IMR-90 (cell line): ENCODE results near the gene KCNT1. TPM values are rescaled to one million over a fixed set of nuclear protein-coding genes. Genes with fewer than 3 reads are reported as not detected.

Experiments used
- ATAC-seq: fragments of 200-7000 bp; cut with Tn5 transposase; 2 replicates; pipeline ENCODE4 v1.9.1; 2020; ENCODE audit warnings: low read depth, mild to moderate bottlenecking, moderate library complexity
- BruUV-seq: library from RNA; stranded (reverse); fragments of 400-500 nt; replicated peaks from 2 replicates; lab custom pipeline; 2021; lab: Mats Ljungman, UMichigan
- CTCF ChIA-PET: fragments of 300-600 bp; formaldehyde crosslinking; extraction: SDS; loops from one replicate; lab custom pipeline; 2021; ENCODE audit warnings: antibody characterized with exemption; lab: Yijun Ruan, JAX
- POLR2A ChIA-PET: fragments of 300-600 bp; sonication (Branson Sonifier 250); formaldehyde crosslinking; loops from one replicate; lab custom pipeline; 2022; ENCODE audit warnings: antibody characterized with exemption; ENCODE audit not compliant: unreplicated experiment; lab: Charles Lee
- DNase-seq: peaks from one replicate; pipeline ENCODE4 v3.0.0; 2013
- H2AFZ ChIP-seq: replicated peaks from 2 replicates; pipeline ENCODE3; 2013; ENCODE audit warnings: low read length, mild to moderate bottlenecking; ENCODE audit not compliant: poor library complexity
- H2AK5ac ChIP-seq: 2 replicates; pipeline ENCODE4 v1.6.1; 2013; ENCODE audit warnings: low read depth, low read length, inconsistent platforms
- H2AK9ac ChIP-seq: replicated peaks from 2 replicates; pipeline ENCODE3; 2013; ENCODE audit warnings: mild to moderate bottlenecking, low read depth, low read length, moderate library complexity; ENCODE audit not compliant: poor library complexity
- H2BK120ac ChIP-seq: 2 replicates; pipeline ENCODE4 v1.6.1; 2013; ENCODE audit warnings: low read depth, low read length, inconsistent platforms
- H2BK15ac ChIP-seq: 3 replicates; pipeline ENCODE4 v1.6.1; 2013; ENCODE audit warnings: low read depth, low read length, inconsistent platforms
- H2BK20ac ChIP-seq: 2 replicates; pipeline ENCODE4 v1.6.1; 2013; ENCODE audit warnings: low read depth, mild to moderate bottlenecking, inconsistent platforms, low read length, moderate library complexity
- H2BK5ac ChIP-seq: 2 replicates; pipeline ENCODE4 v1.6.1; 2013; ENCODE audit warnings: mild to moderate bottlenecking, low read depth, low read length, inconsistent platforms; ENCODE audit not compliant: poor library complexity, severe bottlenecking
- H3K14ac ChIP-seq: replicated peaks from 2 replicates; pipeline ENCODE4 v1.6.1; 2013; ENCODE audit warnings: low read depth, low read length, inconsistent platforms
- H3K18ac ChIP-seq: 2 replicates; pipeline ENCODE4 v1.6.1; 2013; ENCODE audit warnings: low read depth, low read length, control low read depth
- H3K23ac ChIP-seq: 2 replicates; pipeline ENCODE4 v1.6.1; 2013; ENCODE audit warnings: low read depth, low read length, inconsistent platforms
- H3K27ac ChIP-seq: 2 replicates; pipeline ENCODE4 v1.5.1; 2013; ENCODE audit warnings: mild to moderate bottlenecking, control low read depth, low read length; ENCODE audit not compliant: insufficient read depth
- H3K27me3 ChIP-seq: 2 replicates; pipeline ENCODE4 v1.6.1; 2013; ENCODE audit warnings: low read length; ENCODE audit not compliant: control insufficient read depth, insufficient read depth
- H3K36me3 ChIP-seq: 2 replicates; pipeline ENCODE4 v1.6.1; 2013; ENCODE audit warnings: low read length, mixed read lengths; ENCODE audit not compliant: control insufficient read depth, insufficient read depth
- H3K4ac ChIP-seq: 2 replicates; pipeline ENCODE4 v1.6.1; 2013; ENCODE audit warnings: low read depth, low read length, inconsistent platforms
- H3K4me1 ChIP-seq: 2 replicates; pipeline ENCODE4 v1.6.1; 2013; ENCODE audit warnings: low read length, mixed read lengths; ENCODE audit not compliant: control insufficient read depth, insufficient read depth
- H3K4me2 ChIP-seq: 2 replicates; pipeline ENCODE4 v1.6.1; 2013; ENCODE audit warnings: low read depth, mild to moderate bottlenecking, control low read depth, low read length, moderate library complexity
- H3K4me3 ChIP-seq: 2 replicates; pipeline ENCODE4 v1.5.1; 2013; ENCODE audit warnings: low read depth, mild to moderate bottlenecking, control low read depth, low read length, moderate library complexity; ENCODE audit not compliant: insufficient read depth
- H3K56ac ChIP-seq: 2 replicates; pipeline ENCODE4 v1.6.1; 2013; ENCODE audit warnings: low read length, inconsistent platforms; ENCODE audit not compliant: insufficient read depth; ENCODE audit errors: extremely low read depth
- H3K79me1 ChIP-seq, 2 experiments: 2 replicates each; pipeline ENCODE4 v1.6.1; 2013; ENCODE audit warnings: low read length in 2 of 2, inconsistent platforms in 1 of 2, low read depth in 1 of 2
- H3K9ac ChIP-seq: 2 replicates; pipeline ENCODE4 v1.6.1; 2013; ENCODE audit warnings: low read depth, low read length, control low read depth
- H3K9me1 ChIP-seq: 2 replicates; pipeline ENCODE4 v1.6.1; 2013; ENCODE audit warnings: low read length, inconsistent platforms; ENCODE audit not compliant: insufficient read depth
- H3K9me3 ChIP-seq: 2 replicates; pipeline ENCODE4 v1.6.1; 2013; ENCODE audit warnings: low read length; ENCODE audit not compliant: control insufficient read depth, insufficient read depth
- H4K20me1 ChIP-seq: 2 replicates; pipeline ENCODE4 v1.6.1; 2013; ENCODE audit warnings: low read length, inconsistent platforms; ENCODE audit not compliant: insufficient read depth
- H4K5ac ChIP-seq: 2 replicates; pipeline ENCODE4 v1.6.1; 2013; ENCODE audit warnings: mild to moderate bottlenecking, low read depth, low read length, control low read depth
- H4K8ac ChIP-seq, 2 experiments: 2 replicates each; pipeline ENCODE4 v1.6.1; 2013; ENCODE audit warnings: low read depth in 2 of 2, low read length in 2 of 2, control low read depth in 1 of 2, inconsistent platforms in 1 of 2
- H4K91ac ChIP-seq: 2 replicates; pipeline ENCODE4 v1.6.1; 2013; ENCODE audit warnings: low read depth, low read length, inconsistent platforms; ENCODE audit not compliant: insufficient read depth
- CHD1 ChIP-seq: IDR thresholded peaks from 2 replicates; pipeline ENCODE4 v1.6.1; 2012; ENCODE audit warnings: low read depth, low read length, improper control_type of control experiment
- NFE2L2 ChIP-seq: fragments of 150-350 bp; IDR thresholded peaks from 2 replicates; pipeline ENCODE4 v1.6.1; 2016; ENCODE audit warnings: low read depth, mild to moderate bottlenecking, low read length
- POLR2A ChIP-seq: IDR thresholded peaks from 2 replicates; pipeline ENCODE4 v1.6.1; 2012; ENCODE audit warnings: mild to moderate bottlenecking, low read depth, low read length
- RFX5 ChIP-seq: IDR thresholded peaks from 2 replicates; pipeline ENCODE4 v1.8.0; 2012; ENCODE audit warnings: low read depth, mild to moderate bottlenecking, low read length, moderate library complexity
- dilution Hi-C: fragments of 300-500 bp; cut with HindIII; formaldehyde crosslinking; loops from one replicate; pipeline ENCODE4 v1.14.3; 2018; ENCODE audit warnings: low sequenced_read_pairs; ENCODE audit not compliant: unreplicated experiment
- in situ Hi-C: fragments of 300-500 bp; cut with MboI; formaldehyde crosslinking; loops from 3 replicates; pipeline ENCODE4 v1.14.3; 2019; ENCODE audit warnings: low sequenced_read_pairs, inconsistent platforms, mixed read lengths
- intact Hi-C: fragments of 100-400 bp; cut with micrococcal nuclease; formaldehyde crosslinking; loops from 2 replicates; pipeline ENCODE4 v1.10.0; 2022
- polyA plus RNA-seq, 3 experiments: library from polyadenylated mRNA; depleted of rRNA; stranded (reverse); fragments of >200 nt; gene quantifications; 2 replicates each; pipeline ENCODE4 v1.2.3, GENCODE V29; 2012; ENCODE audit warnings: low replicate concordance in 1 of 3
- total RNA-seq: library from RNA; depleted of rRNA; stranded (reverse); fragments of >200 nt; gene quantifications from 2 replicates; pipeline ENCODE4 v1.2.3, GENCODE V29; 2012
- TF ChIP-seq, protein P1 (sequence below): fragments of 150-350 bp; IDR thresholded peaks from 2 replicates; pipeline ENCODE4 v1.6.1; 2016; ENCODE audit warnings: low read depth, mild to moderate bottlenecking, low read length, moderate library complexity, borderline replicate concordance
- TF ChIP-seq, protein P2 (sequence below): conservative IDR thresholded peaks from 2 replicates; pipeline ENCODE4 v1.5.1; 2012; ENCODE audit warnings: mild to moderate bottlenecking, low read depth, low read length, improper control_type of control experiment

KCNT1 gene
- total and polyA plus RNA-seq, 2 of the 4 experiments (the other 2 are of a cell fraction) = not detected

DNA sequence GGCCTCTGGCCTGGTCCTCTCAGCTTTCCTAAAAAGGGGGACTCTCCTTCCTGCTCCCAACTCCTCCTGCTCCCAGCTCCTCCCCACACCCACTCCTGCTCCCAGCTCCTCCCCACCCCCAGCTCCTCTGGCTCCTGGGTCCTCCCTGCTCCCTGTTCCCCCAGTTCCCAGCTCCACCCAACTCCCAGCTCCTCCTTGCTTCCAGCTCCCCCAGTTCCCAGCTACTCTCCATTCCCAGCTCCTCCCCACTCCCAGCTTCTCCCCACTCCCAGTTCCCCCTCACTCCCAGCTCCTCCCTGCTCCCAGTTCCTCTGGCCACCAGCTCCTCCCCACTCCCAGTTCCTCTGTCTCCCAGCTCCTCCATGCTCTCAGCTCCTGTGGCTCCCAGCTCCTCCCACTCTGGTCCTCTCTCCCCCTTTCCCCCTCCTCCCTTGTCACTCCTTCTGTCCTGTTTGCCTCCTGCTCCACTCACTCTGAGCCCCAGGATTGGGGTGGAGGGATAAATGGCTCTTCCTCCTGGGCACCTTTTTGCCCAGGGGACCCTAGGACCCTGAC is 75.7 kb downstream of the KCNT1 start:
- Histone ChIP-seq H4K8ac (no peak overlapping the region), H2BK5ac (no peak overlapping the region), H3K4me1 (no peaks in the 10 kb centered on the region), H3K4ac (no peak overlapping the region), H3K9me3 (no peaks in the 10 kb centered on the region), H3K18ac (no peak overlapping the region), H3K14ac (no peak overlapping the region), H3K4me3 (no peak overlapping the region), H4K91ac (no peak overlapping the region), H4K5ac (no peak overlapping the region), H4K20me1 (no peaks in the 10 kb centered on the region), H3K27me3 (peaks cover 14% of the 10 kb centered on the region; the same call in 1 of the 2 replicates), H3K27ac (no peak overlapping the region), H2AK9ac (no peak overlapping the region), H2AK5ac (no peak overlapping the region), H3K79me1 (no peaks in the 10 kb centered on the region), H3K23ac (no peak overlapping the region), H3K56ac (no peak overlapping the region), H3K4me2 (no peak overlapping the region), H2BK20ac (no peak overlapping the region), H3K9ac (no peak overlapping the region), H2BK15ac (no peak overlapping the region), H2AFZ (no peak overlapping the region), H3K9me1 (peaks cover 5% of the 10 kb centered on the region; the same call in 1 of the 2 replicates), H3K36me3 (no peaks in the 10 kb centered on the region), H2BK120ac (no peak overlapping the region)
- no TSS peak for BruUV-seq
- POLR2A ChIA-PET = no interaction called here
- DNase-seq (no peak), ATAC-seq (no peak)
- CTCF ChIA-PET = no interaction called here
- TF ChIP-seq CHD1 = no peak
- TF ChIP-seq NFE2L2 = no peak
- TF ChIP-seq POLR2A = no peak
- TF ChIP-seq, protein P1, sequence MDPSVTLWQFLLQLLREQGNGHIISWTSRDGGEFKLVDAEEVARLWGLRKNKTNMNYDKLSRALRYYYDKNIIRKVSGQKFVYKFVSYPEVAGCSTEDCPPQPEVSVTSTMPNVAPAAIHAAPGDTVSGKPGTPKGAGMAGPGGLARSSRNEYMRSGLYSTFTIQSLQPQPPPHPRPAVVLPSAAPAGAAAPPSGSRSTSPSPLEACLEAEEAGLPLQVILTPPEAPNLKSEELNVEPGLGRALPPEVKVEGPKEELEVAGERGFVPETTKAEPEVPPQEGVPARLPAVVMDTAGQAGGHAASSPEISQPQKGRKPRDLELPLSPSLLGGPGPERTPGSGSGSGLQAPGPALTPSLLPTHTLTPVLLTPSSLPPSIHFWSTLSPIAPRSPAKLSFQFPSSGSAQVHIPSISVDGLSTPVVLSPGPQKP = no peak
- no peak for TF ChIP-seq RFX5
- TF ChIP-seq, protein P2, sequence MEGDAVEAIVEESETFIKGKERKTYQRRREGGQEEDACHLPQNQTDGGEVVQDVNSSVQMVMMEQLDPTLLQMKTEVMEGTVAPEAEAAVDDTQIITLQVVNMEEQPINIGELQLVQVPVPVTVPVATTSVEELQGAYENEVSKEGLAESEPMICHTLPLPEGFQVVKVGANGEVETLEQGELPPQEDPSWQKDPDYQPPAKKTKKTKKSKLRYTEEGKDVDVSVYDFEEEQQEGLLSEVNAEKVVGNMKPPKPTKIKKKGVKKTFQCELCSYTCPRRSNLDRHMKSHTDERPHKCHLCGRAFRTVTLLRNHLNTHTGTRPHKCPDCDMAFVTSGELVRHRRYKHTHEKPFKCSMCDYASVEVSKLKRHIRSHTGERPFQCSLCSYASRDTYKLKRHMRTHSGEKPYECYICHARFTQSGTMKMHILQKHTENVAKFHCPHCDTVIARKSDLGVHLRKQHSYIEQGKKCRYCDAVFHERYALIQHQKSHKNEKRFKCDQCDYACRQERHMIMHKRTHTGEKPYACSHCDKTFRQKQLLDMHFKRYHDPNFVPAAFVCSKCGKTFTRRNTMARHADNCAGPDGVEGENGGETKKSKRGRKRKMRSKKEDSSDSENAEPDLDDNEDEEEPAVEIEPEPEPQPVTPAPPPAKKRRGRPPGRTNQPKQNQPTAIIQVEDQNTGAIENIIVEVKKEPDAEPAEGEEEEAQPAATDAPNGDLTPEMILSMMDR = no peak
- dilution Hi-C loops = no loop called here
- in situ Hi-C loops = no loop called here
- intact Hi-C loops = no loop called here
